Caco-2 (cell line): ENCODE results near the gene NOS1AP. TPM values are rescaled to one million over a fixed set of nuclear protein-coding genes. Genes with fewer than 3 reads are reported as not detected.
A peak's percentile ranks its signal among the peaks of the same experiment; 100 is the strongest.

Source experiments
- BruUV-seq: library from RNA; stranded (reverse); fragments of 400-500 nt; replicated peaks from 2 replicates; lab custom pipeline; 2021; lab: Mats Ljungman, UMichigan
- CTCF ChIA-PET: fragments of 300-600 bp; sonication (Branson Sonifier 250); formaldehyde crosslinking; loops from one replicate; lab custom pipeline; 2022; ENCODE audit warnings: antibody characterized with exemption; lab: Charles Lee
- POLR2A ChIA-PET: fragments of 300-600 bp; sonication (Branson Sonifier 250); formaldehyde crosslinking; loops from one replicate; lab custom pipeline; 2022; ENCODE audit warnings: antibody characterized with exemption; lab: Charles Lee
- DNase-seq, 2 experiments: peaks; one replicate each; pipeline versions ENCODE4 v3.0.0 to v3.0.0-alpha.2; 2020 to 2022
- H3K27me3 ChIP-seq: replicated peaks from 2 replicates; pipeline ENCODE4 v1.6.0; 2011; ENCODE audit warnings: low read length; ENCODE audit not compliant: control insufficient read depth, insufficient read depth
- H3K36me3 ChIP-seq: 2 replicates; pipeline ENCODE4 v1.5.1; 2011; ENCODE audit warnings: low read length; ENCODE audit not compliant: control insufficient read depth, insufficient read depth
- H3K4me1 ChIP-seq: fragments of 250-450 bp; sonication (Bioruptor Pico); 2 replicates; pipeline ENCODE4 v1.5.1; 2020; ENCODE audit warnings: mild to moderate bottlenecking
- H3K4me3 ChIP-seq: 2 replicates; pipeline ENCODE4 v1.5.1; 2011; ENCODE audit warnings: low read depth, mild to moderate bottlenecking, control low read depth, low read length
- H3K9me3 ChIP-seq: fragments of 250-450 bp; sonication (Bioruptor Pico); 2 replicates; pipeline ENCODE4 v1.5.1; 2020; ENCODE audit warnings: mild to moderate bottlenecking, moderate library complexity
- H3K27ac Mint-ChIP-seq: one replicate; pipeline ENCODE4 v1.8.0; 2022; ENCODE audit warnings: mixed read lengths; ENCODE audit not compliant: unreplicated experiment
- H3K27me3 Mint-ChIP-seq: one replicate; pipeline ENCODE4 v1.8.0; 2022; ENCODE audit warnings: mixed read lengths; ENCODE audit not compliant: insufficient read depth, unreplicated experiment
- H3K36me3 Mint-ChIP-seq: one replicate; pipeline ENCODE4 v1.8.0; 2022; ENCODE audit warnings: mild to moderate bottlenecking, mixed read lengths; ENCODE audit not compliant: insufficient read depth, unreplicated experiment
- H3K4me1 Mint-ChIP-seq: one replicate; pipeline ENCODE4 v1.8.0; 2022; ENCODE audit warnings: low read depth, mixed read lengths; ENCODE audit not compliant: unreplicated experiment
- H3K4me3 Mint-ChIP-seq: one replicate; pipeline ENCODE4 v1.8.0; 2022; ENCODE audit warnings: mild to moderate bottlenecking, moderate library complexity, mixed read lengths; ENCODE audit not compliant: unreplicated experiment
- H3K9me3 Mint-ChIP-seq: one replicate; pipeline ENCODE4 v1.8.0; 2022; ENCODE audit warnings: mixed read lengths; ENCODE audit not compliant: unreplicated experiment
- intact Hi-C: fragments of 100-400 bp; cut with micrococcal nuclease; formaldehyde crosslinking; loops from one replicate; pipeline ENCODE4 v1.10.0; 2022; ENCODE audit not compliant: unreplicated experiment
- total RNA-seq: library from RNA; stranded (reverse); gene quantifications from 2 replicates; pipeline ENCODE4 v1.2.3, GENCODE V29; 2022
- TF ChIP-seq, protein P1 (sequence below), 2 experiments: fragments of 200-600 bp in 1 of 2; IDR thresholded peaks; 1 replicate in 1 of 2; 2 replicates in 1 of 2; pipeline versions ENCODE4 v1.5.1 to v1.8.0; 2011 to 2022; ENCODE audit warnings: antibody characterized with exemption in 1 of 2, control low read depth in 1 of 2, inconsistent platforms in 1 of 2, low read depth in 1 of 2, low read length in 1 of 2, mild to moderate bottlenecking in 1 of 2, moderate library complexity in 1 of 2; ENCODE audit not compliant: insufficient read depth in 1 of 2, severe bottlenecking in 1 of 2, unreplicated experiment in 1 of 2

NOS1AP gene
- total RNA-seq, 1 experiment from 2014 or later: 5.5 TPM

DNA sequence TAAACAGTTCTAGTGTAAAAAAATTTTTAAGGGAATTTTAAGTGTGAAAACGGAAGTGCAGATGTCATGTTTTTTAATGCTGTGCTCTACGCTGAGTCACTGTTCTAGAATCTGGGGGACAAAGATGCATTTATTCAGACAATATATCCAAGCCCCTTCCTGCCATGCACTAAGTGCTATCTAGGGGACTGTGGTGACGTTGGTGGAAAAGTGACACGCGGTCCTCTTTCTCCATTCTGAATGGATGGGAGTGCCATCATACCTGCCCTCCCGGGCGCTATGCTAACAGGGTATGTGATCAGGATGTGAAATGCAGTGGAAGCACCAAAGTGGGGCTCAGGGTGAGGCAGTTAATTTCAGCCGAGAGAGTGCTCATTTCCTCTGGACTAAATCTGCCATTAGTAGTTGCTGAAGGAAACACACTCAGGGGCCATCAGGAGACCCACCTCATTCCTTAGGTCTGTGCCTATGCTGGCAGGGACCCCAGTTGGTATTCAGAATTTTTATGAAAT lies 318.6 kb downstream of the NOS1AP start:
- Mint-ChIP-seq H3K27ac (no peak overlapping the region), H3K27me3 (no peaks in the 10 kb centered on the region), H3K4me1 (peaks cover 14% of the 10 kb centered on the region), H3K4me3 (no peak overlapping the region), H3K9me3 (no peaks in the 10 kb centered on the region), H3K36me3 (no peaks in the 10 kb centered on the region)
- Histone ChIP-seq H3K4me3 (no peak overlapping the region), H3K4me1 (peaks cover 9% of the 10 kb centered on the region), H3K27me3 (no peaks in the 10 kb centered on the region), H3K36me3 (no peaks in the 10 kb centered on the region; the same call in 1 of the 2 replicates), H3K9me3 (no peaks in the 10 kb centered on the region)
- CTCF ChIA-PET: interaction anchor here (0.5 to 1.2 kb wide), 2 partner anchors 30 to 98 kb away, joined by 3 to 6 read pairs; no protein-coding TSS in a partner anchor
- TF ChIP-seq, protein P1, sequence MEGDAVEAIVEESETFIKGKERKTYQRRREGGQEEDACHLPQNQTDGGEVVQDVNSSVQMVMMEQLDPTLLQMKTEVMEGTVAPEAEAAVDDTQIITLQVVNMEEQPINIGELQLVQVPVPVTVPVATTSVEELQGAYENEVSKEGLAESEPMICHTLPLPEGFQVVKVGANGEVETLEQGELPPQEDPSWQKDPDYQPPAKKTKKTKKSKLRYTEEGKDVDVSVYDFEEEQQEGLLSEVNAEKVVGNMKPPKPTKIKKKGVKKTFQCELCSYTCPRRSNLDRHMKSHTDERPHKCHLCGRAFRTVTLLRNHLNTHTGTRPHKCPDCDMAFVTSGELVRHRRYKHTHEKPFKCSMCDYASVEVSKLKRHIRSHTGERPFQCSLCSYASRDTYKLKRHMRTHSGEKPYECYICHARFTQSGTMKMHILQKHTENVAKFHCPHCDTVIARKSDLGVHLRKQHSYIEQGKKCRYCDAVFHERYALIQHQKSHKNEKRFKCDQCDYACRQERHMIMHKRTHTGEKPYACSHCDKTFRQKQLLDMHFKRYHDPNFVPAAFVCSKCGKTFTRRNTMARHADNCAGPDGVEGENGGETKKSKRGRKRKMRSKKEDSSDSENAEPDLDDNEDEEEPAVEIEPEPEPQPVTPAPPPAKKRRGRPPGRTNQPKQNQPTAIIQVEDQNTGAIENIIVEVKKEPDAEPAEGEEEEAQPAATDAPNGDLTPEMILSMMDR (IDR thresholded peaks at IDR 0.05; ENCODE audit: insufficient read depth in 1 of 2, low read depth in 1 of 2, low read length in 1 of 2, severe bottlenecking in 1 of 2, unreplicated experiment in 1 of 2): no peak
- DNase-seq: no peak
- intact Hi-C loops: loop anchor here (10.0 kb wide), 1 partner anchor 193 kb away; no protein-coding TSS in a partner anchor
- POLR2A ChIA-PET: no interaction called here
- BruUV-seq: no TSS peak

DNA sequence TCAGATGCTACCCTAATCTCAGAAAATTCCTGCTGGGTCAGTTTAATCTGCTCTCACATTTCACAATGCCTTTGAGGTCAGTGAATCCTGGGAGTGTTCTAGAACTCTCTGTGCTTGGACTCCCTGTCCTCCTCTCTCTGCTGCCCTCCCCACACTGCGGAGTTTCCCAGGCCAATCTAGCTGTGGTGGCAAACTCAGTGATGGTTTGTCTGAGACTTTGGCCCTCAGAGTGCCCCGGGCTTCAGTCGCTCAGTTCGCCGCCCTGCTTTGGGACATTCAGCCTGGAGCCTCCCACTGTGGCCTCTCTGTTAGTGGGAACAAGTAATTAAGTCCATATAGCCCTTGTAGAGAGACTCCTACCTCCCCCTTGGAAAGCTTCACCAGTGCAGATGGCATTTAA lies 319.1 kb downstream of the NOS1AP start:
- H3K4me1 ChIP-seq: peaks cover 8% of the 10 kb centered on the region
- intact Hi-C loops: loop anchor here (10.0 kb wide), 1 partner anchor 194 kb away; no protein-coding TSS in a partner anchor
- no peaks in the 10 kb centered on the region for H3K9me3 ChIP-seq
- POLR2A ChIA-PET: no interaction called here
- no peaks in the 10 kb centered on the region for H3K36me3 Mint-ChIP-seq
- BruUV-seq: no TSS peak
- no peaks in the 10 kb centered on the region for H3K27me3 ChIP-seq
- no peak overlapping the region for H3K4me3 ChIP-seq
- TF ChIP-seq, protein P1 (IDR thresholded peaks at IDR 0.05; ENCODE audit: insufficient read depth in 1 of 2, low read depth in 1 of 2, low read length in 1 of 2, severe bottlenecking in 1 of 2, unreplicated experiment in 1 of 2): no peak
- CTCF ChIA-PET: interaction anchor here (0.5 to 1.2 kb wide), 2 partner anchors 31 to 97 kb away, joined by 3 to 6 read pairs; no protein-coding TSS in a partner anchor
- H3K4me1 Mint-ChIP-seq: peaks cover 14% of the 10 kb centered on the region
- DNase-seq: no peak
- no peaks in the 10 kb centered on the region for H3K9me3 Mint-ChIP-seq
- H3K36me3 ChIP-seq: no peaks in the 10 kb centered on the region; the same call in 1 of the 2 replicates
- H3K27me3 Mint-ChIP-seq: no peaks in the 10 kb centered on the region
- peak overlapping the region; percentile 15 for H3K27ac Mint-ChIP-seq
- no peak overlapping the region for H3K4me3 Mint-ChIP-seq

GRCh38 chr1:162389021-162389818 lies 319.7 kb downstream of the NOS1AP start:
- no TSS peak for BruUV-seq
- H3K4me3 Mint-ChIP-seq: no peak overlapping the region
- POLR2A ChIA-PET: interaction anchor here (0.5 to 0.9 kb wide), 2 partner anchors 8 to 19 kb away, joined by 3 read pairs; partner anchors contain the start of gene C1orf226

More at GRCh38 chr1:162389021-162389818, 319.7 kb downstream of the NOS1AP start:
- DNase-seq: no peak
- Histone ChIP-seq H3K4me1 (peaks cover 8% of the 10 kb centered on the region), H3K36me3 (no peaks in the 10 kb centered on the region; the same call in 1 of the 2 replicates), H3K4me3 (no peak overlapping the region), H3K27me3 (no peaks in the 10 kb centered on the region), H3K9me3 (no peaks in the 10 kb centered on the region)
- intact Hi-C loops: loop anchor here (10.0 kb wide), 1 partner anchor 194 kb away; no protein-coding TSS in a partner anchor
- no peaks in the 10 kb centered on the region for H3K9me3 Mint-ChIP-seq
- H3K36me3 Mint-ChIP-seq: no peaks in the 10 kb centered on the region
- TF ChIP-seq, protein P1 (IDR thresholded peaks at IDR 0.05; ENCODE audit: insufficient read depth in 1 of 2, low read depth in 1 of 2, low read length in 1 of 2, severe bottlenecking in 1 of 2, unreplicated experiment in 1 of 2): no peak
- no peaks in the 10 kb centered on the region for H3K27me3 Mint-ChIP-seq
- peak overlapping the region; percentile 15 for H3K27ac Mint-ChIP-seq
- peaks cover 14% of the 10 kb centered on the region for H3K4me1 Mint-ChIP-seq
- CTCF ChIA-PET: interaction anchor here (1.2 kb wide), 1 partner anchor 31 kb away, joined by 6 read pairs; no protein-coding TSS in a partner anchor
